Left cardiac atrium (tissue), 4 donors: ENCODE data around the gene USP9X. TPM values are rescaled to one million over a fixed set of nuclear protein-coding genes. Genes with fewer than 3 reads are reported as not detected.
"Not testable (repeated sequence)": the region's sequence is repeated elsewhere in the genome, so short reads cannot be mapped to it uniquely, and the experiment has no call there.

Source experiments
- ATAC-seq, 2 donors: fragments of 200-7000 bp; cut with Tn5 transposase; one replicate each; pipeline ENCODE4 v1.9.1; 2020; ENCODE audit warnings: mild to moderate bottlenecking in 2 of 2, moderate library complexity in 2 of 2
- DNase-seq: peaks from one replicate; pipeline ENCODE4 v3.0.0-alpha.2; 2020
- intact Hi-C, 2 donors: fragments of 100-400 bp; cut with DNase I; formaldehyde crosslinking; loops; one replicate each; pipeline versions ENCODE4 v1.14.1 to v1.15.1; 2022 to 2023
- total RNA-seq, 2 donors: library from RNA; stranded (reverse); fragmentation: NEBNext Ultra II Directional; extraction: Animal tissue kit (Norgen Biotek cat#: 25700); gene quantifications; one replicate each; pipeline ENCODE4 v1.2.1, GENCODE V29; 2021
- donor health status: DM: no; HTN: yes; CAD: no.
- donor health status: DM: no; HTN: yes; CAD: no; lungs with severe emphysema.
- donor health status: DM: yes; HTN: yes; CAD: no.
- donor health status: Dilated cardiomyopathy.

The USP9X gene
- total RNA-seq, 2 donors from 2014 or later: 49.0 to 69.0 TPM

DNA sequence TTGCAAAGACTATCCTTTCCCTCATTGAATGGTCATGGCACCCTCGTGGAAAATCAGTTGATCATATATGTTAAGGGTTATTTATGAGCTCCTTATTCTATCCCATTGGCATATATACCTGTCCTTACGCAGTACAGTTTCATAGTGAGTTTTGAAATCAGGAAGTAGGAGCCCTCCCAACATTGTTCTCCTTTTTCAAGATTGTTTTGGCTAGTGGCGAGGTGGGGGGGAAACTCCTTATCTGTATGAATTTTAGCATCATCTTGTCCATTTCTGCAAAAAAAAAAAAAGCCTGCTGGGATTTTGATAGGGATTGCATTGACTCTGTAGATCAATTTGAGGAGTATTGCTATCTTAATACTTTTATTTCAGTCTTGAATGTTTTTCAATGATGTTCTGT, 2.5 kb upstream of the USP9X start:
- intact Hi-C loops: no loop called here
- DNase-seq: no peak
- ATAC-seq: no peak

- DNase-seq: peak; percentile 99
- ATAC-seq: peak; percentile 81 to 90
- intact Hi-C loops: no loop called here
Observed at GRCh38 chrX:41084044-41084892, 977 bp upstream of the USP9X start.

DNA sequence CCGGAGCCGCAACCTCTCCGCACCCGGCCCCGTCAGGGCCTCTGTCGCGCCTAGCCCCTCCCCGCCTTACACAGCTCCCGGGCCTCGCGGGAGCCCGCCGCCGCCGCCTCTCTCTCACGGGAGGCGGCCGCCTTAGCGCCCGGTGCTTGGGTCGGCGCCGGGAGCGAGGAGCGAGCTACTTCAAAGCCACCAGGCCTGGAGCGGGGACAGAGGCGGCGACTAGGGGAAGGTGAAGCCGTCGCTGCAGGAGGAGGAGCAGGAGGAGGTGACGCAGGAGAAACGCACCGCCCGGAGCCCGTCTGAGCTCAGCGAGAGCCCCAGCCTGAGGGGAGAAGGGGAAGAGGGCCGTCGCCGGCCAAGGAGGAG, 250 bp downstream of the USP9X start:
- DNase-seq (peak; percentile 67), ATAC-seq (peak; percentile 47 to 49)
- intact Hi-C loops: no loop called here

DNA sequence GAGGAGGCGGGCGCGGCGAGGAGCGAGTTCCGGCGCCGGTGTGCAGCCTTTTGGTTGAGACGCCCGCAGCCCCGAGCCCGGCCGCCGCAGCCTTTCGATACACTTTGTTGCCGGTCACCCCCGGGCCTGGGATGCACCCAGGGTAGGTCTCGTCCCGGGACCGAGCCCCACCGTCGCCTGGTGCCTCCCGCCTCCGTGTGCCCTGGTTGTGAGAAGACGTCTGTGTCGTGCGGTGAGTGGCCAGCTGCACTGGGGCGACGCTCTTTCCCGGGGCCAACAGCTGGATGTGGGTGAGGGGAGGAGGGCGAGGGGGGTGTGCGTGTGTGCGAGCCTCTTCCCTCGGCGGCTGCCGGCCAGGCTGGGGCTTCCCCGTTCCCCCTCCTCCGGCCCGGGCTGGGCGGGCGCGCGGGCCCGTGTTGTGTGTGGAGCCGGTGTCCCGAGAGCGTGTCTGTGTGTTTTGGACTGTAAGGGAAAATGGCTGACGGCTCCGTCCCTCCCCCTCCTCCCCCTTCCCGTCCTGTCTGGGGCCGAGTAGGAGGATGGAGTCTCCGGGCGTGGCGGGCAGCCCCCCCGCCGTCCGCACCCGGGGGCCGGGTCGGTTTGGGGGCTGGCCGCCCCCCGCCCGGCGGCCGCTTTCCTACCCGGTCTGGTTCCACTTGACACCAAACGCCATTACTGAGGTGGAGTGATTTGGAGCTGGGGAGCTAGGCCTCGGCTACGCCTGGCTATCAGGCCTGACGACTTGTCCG, 807 bp downstream of the USP9X start:
- intact Hi-C loops: no loop called here
- ATAC-seq (peak; percentile 11 to 25), DNase-seq (peak; percentile 64)

- intact Hi-C loops: no loop called here
Observed at GRCh38 chrX:41086627-41086932, 1.3 kb downstream of the USP9X start.

GRCh38 chrX:41087201-41087600, 2.0 kb downstream of the USP9X start:
- intact Hi-C loops: no loop called here
- ATAC-seq: no peak
- no peak for DNase-seq

More at GRCh38 chrX:41086627-41086932, 1.3 kb downstream of the USP9X start:
- ATAC-seq: no peak
- DNase-seq: no peak

- DNase-seq (no peak), ATAC-seq (no peak)
- intact Hi-C loops: no loop called here
Observed at GRCh38 chrX:41090568-41091238, 5.5 kb downstream of the USP9X start.

DNA sequence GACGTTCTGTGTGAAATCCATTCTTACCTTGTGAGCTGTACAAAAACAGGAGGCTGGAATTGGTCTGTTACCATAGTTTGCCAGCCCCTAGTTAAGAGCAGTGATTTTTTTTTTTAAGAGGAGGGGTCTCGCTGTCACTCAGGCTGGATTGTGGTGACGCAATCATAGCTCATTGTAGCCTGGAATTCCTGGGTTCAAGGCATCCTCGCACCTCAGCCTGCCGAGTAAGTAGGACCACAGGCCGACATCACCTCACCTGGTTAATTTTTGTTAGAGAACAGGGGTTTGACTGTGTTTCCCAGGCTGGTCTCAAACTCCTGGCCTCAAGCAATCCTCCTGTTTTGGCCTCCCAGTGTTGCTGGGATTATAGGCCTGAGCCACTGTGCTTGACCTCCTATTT, 7.5 kb downstream of the USP9X start:
- ATAC-seq: no peak
- intact Hi-C loops: no loop called here
- no peak for DNase-seq

GRCh38 chrX:41095174-41095573, 9.9 kb downstream of the USP9X start:
- intact Hi-C loops: no loop called here
- DNase-seq: no peak
- ATAC-seq: no peak

DNA sequence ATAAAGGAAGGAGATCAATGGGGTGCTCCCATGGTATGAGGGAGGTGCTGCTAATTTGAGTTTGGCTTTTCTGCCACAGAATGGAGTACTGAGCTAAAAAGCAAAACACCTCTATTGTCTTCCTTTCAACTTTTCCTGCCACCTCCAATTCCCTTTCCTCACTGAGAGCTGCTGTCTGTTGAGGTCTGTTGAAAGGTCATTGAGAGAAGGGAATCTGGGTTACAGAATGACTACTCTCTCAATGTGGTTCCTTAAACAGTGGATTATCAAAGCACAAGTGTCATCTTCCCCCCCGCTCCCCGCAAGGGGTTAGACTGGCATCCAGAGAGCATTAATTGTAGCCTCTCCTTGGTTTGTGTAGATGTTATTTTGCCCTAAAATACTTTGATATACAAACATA, 10.7 kb downstream of the USP9X start:
- intact Hi-C loops: no loop called here
- ATAC-seq: no peak

DNA sequence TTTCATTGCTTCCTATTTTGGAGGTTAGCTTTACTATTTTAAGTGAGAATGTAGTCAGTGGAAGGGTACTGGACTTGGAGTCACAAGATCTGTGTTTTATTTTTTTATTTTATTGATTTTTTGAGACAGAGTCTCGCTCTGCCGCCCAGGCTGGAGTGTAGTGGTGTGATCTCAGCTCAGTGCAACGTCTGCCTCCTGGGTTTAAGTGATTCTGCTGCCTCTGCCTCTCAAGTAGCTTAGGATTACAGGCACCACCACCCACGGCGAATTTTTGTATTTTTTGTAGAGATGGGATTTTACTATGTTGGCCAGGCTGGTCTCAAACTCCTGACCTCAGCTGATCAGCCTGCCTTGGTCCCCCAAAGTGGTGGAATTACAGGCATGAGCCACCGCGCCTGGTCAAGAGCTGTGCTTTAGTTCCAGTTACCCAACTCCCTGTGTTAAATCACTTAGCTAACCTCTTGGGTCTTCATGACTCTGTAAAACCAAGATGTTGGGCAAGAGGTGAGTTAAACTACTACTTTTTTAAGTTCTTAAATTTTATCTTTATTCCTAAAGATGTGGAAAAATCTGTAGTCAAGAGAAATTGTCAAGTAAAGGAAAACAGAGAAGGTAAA, 11.2 kb downstream of the USP9X start:
- intact Hi-C loops: no loop called here
- ATAC-seq (no peak), DNase-seq (no peak)

More for the DNA sequence above, 10.7 kb downstream of the USP9X start:
- no peak for DNase-seq

DNA sequence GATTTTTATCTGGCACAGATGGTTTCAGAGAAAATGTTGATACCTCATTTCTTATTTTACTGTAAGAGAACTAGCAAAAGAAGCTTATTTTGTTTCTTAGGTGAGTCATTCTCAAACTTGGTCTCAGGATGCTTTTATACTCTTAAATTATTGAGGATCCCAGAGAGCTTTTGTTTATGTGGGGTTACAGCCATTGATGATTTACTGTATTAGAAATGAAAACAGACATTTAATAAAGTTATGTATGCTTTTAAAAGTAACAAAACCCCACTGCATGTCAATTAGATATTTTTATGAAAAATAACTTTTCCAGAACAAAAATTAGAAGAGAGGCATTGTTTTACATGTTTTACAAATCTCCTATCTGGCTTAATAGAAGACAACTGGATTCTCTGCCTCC, 12.1 kb downstream of the USP9X start:
- DNase-seq (no peak), ATAC-seq (no peak)
- intact Hi-C loops: no loop called here

DNA sequence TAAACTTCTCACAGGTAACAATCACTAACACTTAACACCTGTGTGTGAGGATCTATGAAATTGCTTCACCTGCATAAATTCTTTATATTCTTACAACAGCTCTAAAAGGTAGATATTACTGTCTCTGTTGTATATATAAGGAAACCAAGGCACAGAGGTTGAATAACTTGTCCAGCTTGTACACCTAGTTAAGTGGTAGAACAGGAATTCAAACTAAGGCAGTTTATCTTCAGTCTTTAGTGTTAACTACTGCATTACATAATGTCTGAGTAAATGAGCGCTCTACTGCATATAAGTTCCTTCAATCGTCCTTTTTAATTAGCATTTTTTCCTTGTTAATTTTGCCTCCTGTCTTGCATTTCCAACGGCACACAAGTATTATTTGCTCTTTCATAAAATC, 15.0 kb downstream of the USP9X start:
- intact Hi-C loops: no loop called here
- no peak for DNase-seq

DNA sequence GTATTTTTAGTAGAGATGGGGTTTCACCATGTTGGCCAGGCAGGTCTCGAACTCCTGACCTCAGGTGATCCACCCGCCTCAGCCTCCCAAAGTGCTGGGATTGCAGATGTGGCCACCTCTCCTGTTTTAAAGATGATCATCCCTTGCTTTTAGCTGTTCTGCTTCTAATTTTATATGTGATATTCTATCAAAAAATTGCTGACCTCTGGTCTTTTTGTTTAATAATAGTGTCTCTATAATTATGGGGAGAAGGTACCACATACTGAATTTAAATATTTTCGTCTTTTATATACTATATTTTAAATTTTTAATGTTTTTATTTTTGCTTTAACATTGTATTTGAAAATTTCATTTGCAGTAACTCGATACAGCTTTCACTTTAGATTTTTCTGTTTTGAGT, 15.6 kb downstream of the USP9X start:
- intact Hi-C loops: no loop called here
- ATAC-seq (no peak), DNase-seq (no peak)

More for the DNA sequence above, 15.0 kb downstream of the USP9X start:
- ATAC-seq: no peak

GRCh38 chrX:41105005-41105404, 19.8 kb downstream of the USP9X start:
- DNase-seq: no peak
- intact Hi-C loops: no loop called here
- ATAC-seq: no peak

- DNase-seq, ATAC-seq, intact Hi-C loops: not testable (repeated sequence)
Observed at GRCh38 chrX:41106257-41106656, 21.0 kb downstream of the USP9X start.

DNA sequence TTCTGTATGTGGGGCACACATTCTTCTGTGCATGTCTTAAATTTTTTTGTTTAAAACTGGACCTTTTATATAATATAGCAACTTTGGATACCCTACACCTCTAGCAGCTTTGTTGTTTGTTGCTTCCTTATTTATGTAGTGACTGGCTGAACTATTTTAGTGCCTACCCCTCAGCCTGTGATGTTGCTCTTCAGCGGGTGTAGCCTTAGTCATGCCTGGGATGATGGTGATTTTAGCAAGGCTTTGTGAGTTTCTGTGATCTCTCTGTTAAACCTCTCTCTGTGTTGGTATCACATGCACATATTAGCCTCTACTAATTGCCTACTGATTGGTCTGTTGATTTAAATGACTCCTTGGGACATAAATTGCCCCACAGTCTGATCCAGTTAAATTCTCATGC, 22.8 kb downstream of the USP9X start:
- DNase-seq (no peak), ATAC-seq (no peak)
- intact Hi-C loops: no loop called here

GRCh38 chrX:41108463-41109205, 23.4 kb downstream of the USP9X start:
- no peak for DNase-seq
- intact Hi-C loops: no loop called here
- ATAC-seq: no peak
